Gastroesophageal sphincter (tissue), 4 donors: ENCODE measurements around the gene OSBPL1A. TPM values are rescaled to one million over a fixed set of nuclear protein-coding genes. Genes with fewer than 3 reads are reported as not detected.
A peak's percentile ranks its signal among the peaks of the same experiment; 100 is the strongest.

Experiments
- ATAC-seq: fragments of 150-250 bp; one replicate; pipeline ENCODE4 v1.9.1; 2016; ENCODE audit warnings: mild to moderate bottlenecking, moderate library complexity
- H3K27ac ChIP-seq, 4 donors: fragments of 200-600 bp; sonication (generic) in 3 of 4; 1 replicate in 3 of 4; 2 replicates in 1 of 4; pipeline ENCODE4 v1.5.1; 2016 to 2019
- H3K27me3 ChIP-seq: fragments of 200-600 bp; sonication (generic); one replicate; pipeline ENCODE4 v1.5.1; 2019
- H3K36me3 ChIP-seq, 2 donors: fragments of 200-600 bp; sonication (generic); one replicate each; pipeline ENCODE4 v1.5.1; 2019; ENCODE audit warnings: control low read depth in 1 of 2
- H3K4me1 ChIP-seq, 3 donors: fragments of 200-600 bp; sonication (generic); 1 replicate in 2 of 3; 2 replicates in 1 of 3; pipeline ENCODE4 v1.5.1; 2016 to 2019; ENCODE audit warnings: control low read depth in 2 of 3
- H3K4me3 ChIP-seq, 2 donors: fragments of 200-600 bp; sonication (generic); one replicate each; pipeline ENCODE4 v1.5.1; 2019; ENCODE audit warnings: mild to moderate bottlenecking in 1 of 2, moderate library complexity in 1 of 2
- H3K9me3 ChIP-seq, 3 donors: fragments of 200-600 bp; sonication (generic); one replicate each; pipeline ENCODE4 v1.5.1; 2017 to 2019; ENCODE audit warnings: control low read depth in 2 of 3
- EP300 ChIP-seq: sonication (generic); formaldehyde crosslinking; IDR thresholded peaks from one replicate; pipeline ENCODE4 v1.6.1; 2017; ENCODE audit warnings: antibody characterized with exemption, mild to moderate bottlenecking
- POLR2A ChIP-seq, 2 donors: fragments of 450-650 bp; IDR thresholded peaks; one replicate each; pipeline ENCODE4 v1.6.1; 2017; ENCODE audit warnings: antibody characterized with exemption in 2 of 2, mild to moderate bottlenecking in 2 of 2, moderate library complexity in 1 of 2
- POLR2AphosphoS5 ChIP-seq: sonication (generic); formaldehyde crosslinking; IDR thresholded peaks from one replicate; pipeline ENCODE4 v1.6.1; 2017; ENCODE audit warnings: antibody characterized with exemption
- WGBS, 2 donors: methylation state at CpG; one replicate each; pipeline ENCODE4 v1.1.5; 2018; ENCODE audit warnings: low coverage in 1 of 2; 5-methylcytosine and 5-hydroxymethylcytosine counted together
- total RNA-seq, 4 donors: library from RNA; depleted of rRNA; stranded (reverse); fragments of >200 nt; gene quantifications; one replicate each; pipeline ENCODE4 v1.1.0, GENCODE V29; 2016
- TF ChIP-seq, protein P1 (sequence below), 4 experiments: fragments of 200-600 bp in 2 of 4; fragments of 450-650 bp in 2 of 4; sonication (generic) in 1 of 4; IDR thresholded peaks; one replicate each; pipeline ENCODE4 v1.5.1; 2017 to 2019; ENCODE audit warnings: antibody characterized with exemption in 4 of 4, mild to moderate bottlenecking in 2 of 4, moderate library complexity in 2 of 4

OSBPL1A gene
- total RNA-seq, 4 donors from 2014 or later, result 97.1 to 120 (median 116) TPM

DNA sequence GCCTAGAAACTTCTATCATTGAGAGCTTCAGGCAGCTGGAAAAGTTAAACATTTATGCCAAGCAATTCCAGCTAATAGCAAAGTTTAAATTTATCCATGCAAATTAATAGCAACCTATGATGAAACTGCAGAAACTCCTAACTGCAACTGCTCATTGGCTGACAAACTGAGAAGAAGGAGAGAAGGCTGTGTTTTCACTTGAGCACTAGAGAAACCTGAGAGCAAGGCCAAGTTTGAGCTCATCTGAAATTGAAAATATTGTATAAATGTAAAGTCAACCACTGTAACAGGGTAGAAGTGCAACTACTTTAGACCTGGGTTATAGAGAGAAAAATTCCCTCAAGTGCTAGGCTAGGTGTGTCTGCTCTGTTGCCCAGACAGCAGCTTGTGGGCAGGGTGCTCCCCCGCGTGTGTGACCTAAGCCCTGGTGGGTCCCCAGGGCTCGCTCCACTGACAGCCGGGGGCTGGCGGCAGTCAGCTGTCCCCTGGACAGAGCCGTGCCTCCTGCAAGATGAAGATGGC lies 208.6 kb downstream of the OSBPL1A start:
- Histone ChIP-seq H3K9me3 (no peaks in the 10 kb centered on the region), H3K36me3 (peaks cover 0 to 14% of the 10 kb centered on the region in 2 donors), H3K4me3 (no peak overlapping the region), H3K27me3 (no peaks in the 10 kb centered on the region), H3K4me1 (peaks cover 0 to 31% (median 0%) of the 10 kb centered on the region in 3 donors), H3K27ac (peak overlapping the region in 2 of 4 donors; percentile 52 to 64)
- WGBS, 2 donors, result 39 to 73% methylated on average over 4 to 6 of the region's 6 CpGs
- peak; percentile 46 for ATAC-seq
- TF ChIP-seq EP300 (no peak), POLR2AphosphoS5 (peak; percentile 21)
- TF ChIP-seq, protein P1, sequence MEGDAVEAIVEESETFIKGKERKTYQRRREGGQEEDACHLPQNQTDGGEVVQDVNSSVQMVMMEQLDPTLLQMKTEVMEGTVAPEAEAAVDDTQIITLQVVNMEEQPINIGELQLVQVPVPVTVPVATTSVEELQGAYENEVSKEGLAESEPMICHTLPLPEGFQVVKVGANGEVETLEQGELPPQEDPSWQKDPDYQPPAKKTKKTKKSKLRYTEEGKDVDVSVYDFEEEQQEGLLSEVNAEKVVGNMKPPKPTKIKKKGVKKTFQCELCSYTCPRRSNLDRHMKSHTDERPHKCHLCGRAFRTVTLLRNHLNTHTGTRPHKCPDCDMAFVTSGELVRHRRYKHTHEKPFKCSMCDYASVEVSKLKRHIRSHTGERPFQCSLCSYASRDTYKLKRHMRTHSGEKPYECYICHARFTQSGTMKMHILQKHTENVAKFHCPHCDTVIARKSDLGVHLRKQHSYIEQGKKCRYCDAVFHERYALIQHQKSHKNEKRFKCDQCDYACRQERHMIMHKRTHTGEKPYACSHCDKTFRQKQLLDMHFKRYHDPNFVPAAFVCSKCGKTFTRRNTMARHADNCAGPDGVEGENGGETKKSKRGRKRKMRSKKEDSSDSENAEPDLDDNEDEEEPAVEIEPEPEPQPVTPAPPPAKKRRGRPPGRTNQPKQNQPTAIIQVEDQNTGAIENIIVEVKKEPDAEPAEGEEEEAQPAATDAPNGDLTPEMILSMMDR (IDR thresholded peaks at IDR 0.05), result no peak

DNA sequence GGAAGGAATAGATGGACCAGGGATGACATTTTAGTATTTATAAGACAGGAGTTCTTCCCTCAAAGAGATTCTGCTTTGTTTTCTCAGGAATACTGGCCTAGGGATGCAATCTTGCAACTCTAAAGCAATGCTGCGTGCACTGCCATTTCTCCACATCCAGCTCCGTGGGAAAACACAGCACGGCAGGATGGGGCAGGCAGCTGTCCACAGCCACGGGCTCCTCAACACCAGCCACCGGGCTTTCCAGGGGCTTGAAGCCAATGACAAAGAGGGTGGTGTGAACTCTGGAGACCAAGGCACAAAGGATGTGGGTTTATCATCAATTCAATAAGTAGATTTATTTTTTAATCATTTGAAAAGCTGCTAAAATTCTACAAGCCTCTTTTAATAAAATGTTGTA lies 209.5 kb downstream of the OSBPL1A start:
- Histone ChIP-seq H3K4me3 (no peak overlapping the region), H3K27me3 (no peaks in the 10 kb centered on the region), H3K9me3 (no peaks in the 10 kb centered on the region), H3K27ac (peak overlapping the region in 1 of 4 donors; percentile 52), H3K36me3 (peaks cover 0 to 14% of the 10 kb centered on the region in 2 donors), H3K4me1 (peaks cover 0 to 31% (median 0%) of the 10 kb centered on the region in 3 donors)
- no peak for ATAC-seq
- TF ChIP-seq, protein P1 (IDR thresholded peaks at IDR 0.05), result no peak
- TF ChIP-seq POLR2A (IDR thresholded peaks at IDR 0.05) (no peak), EP300 (no peak), POLR2AphosphoS5 (no peak)
- 78% methylated on average over 5 of the region's 5 CpGs; no CpG with 5 or more reads in 1 of the 2 donors for WGBS, 2 donors

DNA sequence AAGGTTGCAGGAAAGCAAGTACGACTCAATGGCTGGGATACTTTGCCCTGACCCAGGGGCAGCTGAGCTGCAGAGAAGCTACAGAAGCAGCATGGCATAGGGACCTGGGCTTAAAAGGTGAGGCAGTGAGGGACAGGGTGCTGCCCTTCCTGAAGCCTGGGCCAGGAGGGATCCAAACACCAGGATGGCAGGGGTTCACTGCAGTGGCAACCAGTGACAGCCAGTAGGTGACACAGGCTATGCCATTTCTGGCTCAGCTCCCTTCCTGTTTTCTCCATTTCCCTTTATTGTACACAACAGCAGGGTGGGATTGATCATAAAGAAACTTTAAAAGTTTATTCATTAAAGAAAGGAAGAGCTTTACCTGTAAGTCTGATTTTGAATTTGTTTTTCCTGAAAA lies 209.9 kb downstream of the OSBPL1A start:
- no peaks in the 10 kb centered on the region for H3K27me3 ChIP-seq
- no peak for ATAC-seq
- WGBS, 2 donors, result no CpG with 5 or more reads among the region's 1 CpG

DNA sequence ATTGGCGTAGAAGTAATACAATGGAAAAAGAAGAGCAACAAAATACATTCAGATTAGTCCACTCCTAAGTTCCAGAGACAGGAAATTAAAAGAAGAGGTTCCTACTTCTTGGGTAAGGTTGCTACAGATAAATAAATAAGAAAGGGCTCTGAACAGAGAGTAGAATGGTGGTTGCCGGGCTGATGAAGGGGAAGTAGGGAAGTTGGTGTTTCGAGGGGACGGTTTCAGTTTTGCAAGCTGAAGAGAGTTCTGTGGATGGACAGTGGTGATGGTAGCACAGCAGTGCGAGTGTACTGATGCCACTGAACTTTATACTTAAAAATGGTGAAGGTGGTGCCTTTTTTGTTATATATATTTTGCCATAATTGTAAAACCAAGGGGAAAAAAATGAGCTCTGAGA lies 210.6 kb downstream of the OSBPL1A start:
- no peak for TF ChIP-seq POLR2AphosphoS5
- no peak for TF ChIP-seq EP300
- TF ChIP-seq POLR2A (IDR thresholded peaks at IDR 0.05), result no peak
- TF ChIP-seq, protein P1 (IDR thresholded peaks at IDR 0.05), result no peak
- peaks cover 0 to 31% (median 0%) of the 10 kb centered on the region in 3 donors for H3K4me1 ChIP-seq
- no peak overlapping the region for H3K27ac ChIP-seq
- WGBS, 2 donors, result 89 to 90% methylated on average over 5 of the region's 5 CpGs
- H3K9me3 ChIP-seq, result no peaks in the 10 kb centered on the region
- ATAC-seq, result no peak
- H3K36me3 ChIP-seq, result peaks cover 0 to 14% of the 10 kb centered on the region in 2 donors
- no peak overlapping the region for H3K4me3 ChIP-seq
- H3K27me3 ChIP-seq, result no peaks in the 10 kb centered on the region

More for the DNA sequence above, 209.9 kb downstream of the OSBPL1A start:
- no peaks in the 10 kb centered on the region for H3K9me3 ChIP-seq
- H3K36me3 ChIP-seq, result peaks cover 0 to 14% of the 10 kb centered on the region in 2 donors
- peaks cover 0 to 31% (median 0%) of the 10 kb centered on the region in 3 donors for H3K4me1 ChIP-seq
- H3K4me3 ChIP-seq, result no peak overlapping the region
- TF ChIP-seq EP300 (no peak), POLR2AphosphoS5 (no peak)
- TF ChIP-seq, protein P1 (IDR thresholded peaks at IDR 0.05), result no peak
- no peak overlapping the region for H3K27ac ChIP-seq

DNA sequence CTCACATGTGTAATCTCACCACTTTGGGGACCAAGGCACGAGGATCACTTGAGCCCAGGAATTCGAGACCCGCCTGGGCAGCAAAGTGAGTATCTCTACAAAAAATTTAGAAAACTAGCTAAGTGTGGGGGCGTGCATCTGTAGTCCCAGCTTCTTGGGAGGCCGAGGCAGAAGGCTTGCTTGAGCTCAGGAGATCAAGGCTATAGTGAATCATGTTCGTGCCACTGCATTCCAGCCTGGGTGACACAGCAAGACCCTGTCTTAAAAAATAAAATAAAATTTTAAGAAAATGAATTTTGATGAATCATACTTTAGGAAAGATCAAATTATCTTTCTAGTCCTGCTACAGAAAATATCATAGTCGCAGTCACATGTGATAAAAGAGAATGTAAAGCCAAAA lies 211.8 kb downstream of the OSBPL1A start:
- peaks cover 0 to 23% of the 10 kb centered on the region in 2 donors for H3K36me3 ChIP-seq
- WGBS, 2 donors, result 99 to 100% methylated on average over 4 to 7 of the region's 7 CpGs
- peaks cover 0 to 26% (median 0%) of the 10 kb centered on the region in 3 donors for H3K4me1 ChIP-seq
- no peak overlapping the region for H3K27ac ChIP-seq
- no peaks in the 10 kb centered on the region for H3K9me3 ChIP-seq
- no peaks in the 10 kb centered on the region for H3K27me3 ChIP-seq
- no peak overlapping the region for H3K4me3 ChIP-seq
- TF ChIP-seq POLR2AphosphoS5 (no peak), EP300 (no peak), POLR2A (IDR thresholded peaks at IDR 0.05) (no peak)
- TF ChIP-seq, protein P1 (IDR thresholded peaks at IDR 0.05), result no peak
- ATAC-seq, result no peak
